Endothelial cell (in vitro differentiated cells): Measurements from ENCODE around the gene ERC2. TPM values are rescaled to one million over a fixed set of nuclear protein-coding genes. Genes with fewer than 3 reads are reported as not detected.

ENCODE experiments used
- DNase-seq: peaks from one replicate; pipeline ENCODE4 v3.0.0; 2021; ENCODE audit warnings: low spot score
- H3K27ac Mint-ChIP-seq: one replicate; pipeline ENCODE4 v1.8.0; 2021; ENCODE audit warnings: mixed read lengths, inconsistent platforms; ENCODE audit not compliant: unreplicated experiment
- H3K27me3 Mint-ChIP-seq: one replicate; pipeline ENCODE4 v1.8.0; 2021; ENCODE audit warnings: mild to moderate bottlenecking, moderate library complexity, mixed read lengths, inconsistent platforms; ENCODE audit not compliant: unreplicated experiment
- H3K36me3 Mint-ChIP-seq: one replicate; pipeline ENCODE4 v1.8.0; 2021; ENCODE audit warnings: mild to moderate bottlenecking, low read depth, mixed read lengths, inconsistent platforms; ENCODE audit not compliant: unreplicated experiment
- H3K4me1 Mint-ChIP-seq: one replicate; pipeline ENCODE4 v1.8.0; 2021; ENCODE audit warnings: mild to moderate bottlenecking, mixed read lengths, inconsistent platforms; ENCODE audit not compliant: unreplicated experiment
- H3K4me3 Mint-ChIP-seq: one replicate; pipeline ENCODE4 v1.8.0; 2021; ENCODE audit warnings: mild to moderate bottlenecking, mixed read lengths, inconsistent platforms; ENCODE audit not compliant: unreplicated experiment
- H3K9me3 Mint-ChIP-seq: one replicate; pipeline ENCODE4 v1.8.0; 2021; ENCODE audit warnings: mixed read lengths, inconsistent platforms; ENCODE audit not compliant: unreplicated experiment
- CTCF ChIP-seq: fragments of 200-600 bp; sonication (generic); IDR thresholded peaks from one replicate; pipeline ENCODE4 v1.5.0; 2021; ENCODE audit warnings: antibody characterized with exemption; ENCODE audit not compliant: unreplicated experiment
- total RNA-seq: library from RNA; stranded (reverse); fragmentation: NEBNext Ultra II Directional; extraction: Animal tissue kit (Norgen Biotek cat#: 25700); gene quantifications from one replicate; pipeline ENCODE4 v1.2.1, GENCODE V29; 2021; ENCODE audit not compliant: unreplicated experiment

ERC2 gene
- total RNA-seq, 1 donor from 2014 or later, result 20.5 TPM

- no peaks in the 10 kb centered on the region for H3K27me3 Mint-ChIP-seq
- H3K4me3 Mint-ChIP-seq, result no peak overlapping the region
- H3K27ac Mint-ChIP-seq, result no peak overlapping the region
- no peak for DNase-seq
- H3K9me3 Mint-ChIP-seq, result no peaks in the 10 kb centered on the region
- TF ChIP-seq CTCF, result no peak
- H3K4me1 Mint-ChIP-seq, result no peaks in the 10 kb centered on the region
- H3K36me3 Mint-ChIP-seq, result peaks cover 3% of the 10 kb centered on the region
Observed at GRCh38 chr3:56115698-56116097, 352.6 kb downstream of the ERC2 start.

GRCh38 chr3:56115199-56115598 is 353.1 kb downstream of the ERC2 start:
- H3K27me3 Mint-ChIP-seq, result no peaks in the 10 kb centered on the region
- H3K36me3 Mint-ChIP-seq, result peaks cover 3% of the 10 kb centered on the region
- no peaks in the 10 kb centered on the region for H3K9me3 Mint-ChIP-seq
- no peak for TF ChIP-seq CTCF
- no peak overlapping the region for H3K4me3 Mint-ChIP-seq
- H3K4me1 Mint-ChIP-seq, result no peaks in the 10 kb centered on the region
- no peak overlapping the region for H3K27ac Mint-ChIP-seq
- DNase-seq, result no peak

GRCh38 chr3:56113908-56114307 is 354.4 kb downstream of the ERC2 start:
- no peak overlapping the region for H3K4me3 Mint-ChIP-seq
- H3K27ac Mint-ChIP-seq, result no peak overlapping the region
- no peaks in the 10 kb centered on the region for H3K27me3 Mint-ChIP-seq
- DNase-seq, result no peak
- TF ChIP-seq CTCF, result no peak
- no peaks in the 10 kb centered on the region for H3K9me3 Mint-ChIP-seq
- H3K4me1 Mint-ChIP-seq, result no peaks in the 10 kb centered on the region
- H3K36me3 Mint-ChIP-seq, result peaks cover 3% of the 10 kb centered on the region

- Mint-ChIP-seq H3K36me3 (peaks cover 3% of the 10 kb centered on the region), H3K27ac (no peak overlapping the region), H3K4me1 (no peaks in the 10 kb centered on the region), H3K27me3 (no peaks in the 10 kb centered on the region), H3K4me3 (no peak overlapping the region), H3K9me3 (no peaks in the 10 kb centered on the region)
- DNase-seq, result no peak
- TF ChIP-seq CTCF, result no peak
Observed at GRCh38 chr3:56113231-56113630, 355.0 kb downstream of the ERC2 start.

GRCh38 chr3:56111606-56112304 is 356.5 kb downstream of the ERC2 start:
- peaks cover 3% of the 10 kb centered on the region for H3K36me3 Mint-ChIP-seq
- no peak for DNase-seq
- no peak overlapping the region for H3K4me3 Mint-ChIP-seq
- no peaks in the 10 kb centered on the region for H3K9me3 Mint-ChIP-seq
- no peaks in the 10 kb centered on the region for H3K27me3 Mint-ChIP-seq
- TF ChIP-seq CTCF, result no peak
- no peaks in the 10 kb centered on the region for H3K4me1 Mint-ChIP-seq
- no peak overlapping the region for H3K27ac Mint-ChIP-seq
